A549 (cell line): ENCODE results near the gene LUZP2.

Experiments
- CBX8 ChIP-seq: fragments of 200-600 bp; sonication (generic); IDR thresholded peaks from 2 replicates; pipeline ENCODE4 v1.6.1; 2016
- EP300 ChIP-seq, 2 experiments: fragments of >200 bp; sonication (Bioruptor Twin); formaldehyde crosslinking; IDR thresholded peaks; 2 replicates in 1 of 2; 3 replicates in 1 of 2; pipeline ENCODE4 v1.6.1; 2016 to 2017
- JUN ChIP-seq, 2 experiments: fragments of >200 bp; sonication (Bioruptor Twin); formaldehyde crosslinking; IDR thresholded peaks; 2 replicates in 1 of 2; 3 replicates in 1 of 2; pipeline ENCODE4 v1.6.1; 2016 to 2017
- MYC ChIP-seq: IDR thresholded peaks from 2 replicates; pipeline ENCODE4 v1.6.1; 2012; ENCODE audit warnings: mild to moderate bottlenecking, inconsistent platforms, low read length, improper control_type of control experiment, borderline replicate concordance
- NR3C1 ChIP-seq: fragments of >200 bp; sonication (Bioruptor Twin); formaldehyde crosslinking; IDR thresholded peaks from 3 replicates; pipeline ENCODE4 v1.6.1; 2017
- POLR2A ChIP-seq: IDR thresholded peaks from 2 replicates; pipeline ENCODE4 v1.6.1; 2012; ENCODE audit warnings: mild to moderate bottlenecking, low read length
- RAD21 ChIP-seq, 2 experiments: fragments of >200 bp in 1 of 2; sonication (Bioruptor Twin) in 1 of 2; formaldehyde crosslinking in 1 of 2; IDR thresholded peaks in 1 of 2; conservative IDR thresholded peaks in 1 of 2; 2 replicates in 1 of 2; 3 replicates in 1 of 2; pipeline ENCODE4 v1.6.1; 2012 to 2018; ENCODE audit warnings: inconsistent platforms in 1 of 2
- REST ChIP-seq: fragments of 200-600 bp; sonication (generic); IDR thresholded peaks from 2 replicates; pipeline ENCODE4 v1.6.1; 2016; ENCODE audit warnings: antibody characterized with exemption, mild to moderate bottlenecking, moderate library complexity
- TF ChIP-seq, protein P1 (sequence below): IDR thresholded peaks from 2 replicates; pipeline ENCODE4 v1.6.1; 2012
- TF ChIP-seq, protein P2 (sequence below): fragments of >200 bp; sonication (Bioruptor Twin); formaldehyde crosslinking; IDR thresholded peaks from 3 replicates; pipeline ENCODE4 v1.5.1; 2016

- TF ChIP-seq POLR2A (no peak), RAD21 (conservative IDR thresholded peaks at IDR 0.05 in 1 of 2, IDR thresholded peaks at IDR 0.05 in 1 of 2) (no peak), EP300 (IDR thresholded peaks at IDR 0.05) (no peak), JUN (IDR thresholded peaks at IDR 0.05) (no peak), MYC (no peak), CBX8 (no peak), NR3C1 (no peak), REST (no peak)
- TF ChIP-seq, protein P1, sequence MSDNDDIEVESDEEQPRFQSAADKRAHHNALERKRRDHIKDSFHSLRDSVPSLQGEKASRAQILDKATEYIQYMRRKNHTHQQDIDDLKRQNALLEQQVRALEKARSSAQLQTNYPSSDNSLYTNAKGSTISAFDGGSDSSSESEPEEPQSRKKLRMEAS = no peak
- TF ChIP-seq, protein P2, sequence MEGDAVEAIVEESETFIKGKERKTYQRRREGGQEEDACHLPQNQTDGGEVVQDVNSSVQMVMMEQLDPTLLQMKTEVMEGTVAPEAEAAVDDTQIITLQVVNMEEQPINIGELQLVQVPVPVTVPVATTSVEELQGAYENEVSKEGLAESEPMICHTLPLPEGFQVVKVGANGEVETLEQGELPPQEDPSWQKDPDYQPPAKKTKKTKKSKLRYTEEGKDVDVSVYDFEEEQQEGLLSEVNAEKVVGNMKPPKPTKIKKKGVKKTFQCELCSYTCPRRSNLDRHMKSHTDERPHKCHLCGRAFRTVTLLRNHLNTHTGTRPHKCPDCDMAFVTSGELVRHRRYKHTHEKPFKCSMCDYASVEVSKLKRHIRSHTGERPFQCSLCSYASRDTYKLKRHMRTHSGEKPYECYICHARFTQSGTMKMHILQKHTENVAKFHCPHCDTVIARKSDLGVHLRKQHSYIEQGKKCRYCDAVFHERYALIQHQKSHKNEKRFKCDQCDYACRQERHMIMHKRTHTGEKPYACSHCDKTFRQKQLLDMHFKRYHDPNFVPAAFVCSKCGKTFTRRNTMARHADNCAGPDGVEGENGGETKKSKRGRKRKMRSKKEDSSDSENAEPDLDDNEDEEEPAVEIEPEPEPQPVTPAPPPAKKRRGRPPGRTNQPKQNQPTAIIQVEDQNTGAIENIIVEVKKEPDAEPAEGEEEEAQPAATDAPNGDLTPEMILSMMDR = no peak
These were observed 448.0 kb downstream of the LUZP2 start for GRCh38 chr11:24944891-24945290.
